ENCODE results near the gene CTR9. TPM values are rescaled to one million over a fixed set of nuclear protein-coding genes. Genes with fewer than 3 reads are reported as not detected.

The CTR9 gene
- total and polyA plus RNA-seq, 2 of the 8 experiments (the other 6 are each of a cell fraction or from before 2014, with no cell fraction given) = 6.1 to 37.7 TPM

- TF ChIP-seq SP2 (IDR thresholded peaks at IDR 0.05; ENCODE audit: low read length) (no peak), ZNF274 (IDR thresholded peaks at IDR 0.05; ENCODE audit: borderline replicate concordance, extremely low read depth, low read length) (no peak), TAF7 (optimal IDR thresholded peaks at IDR 0.05; ENCODE audit: borderline replicate concordance, low read depth, low read length) (no peak), GABPA (IDR thresholded peaks at IDR 0.05; ENCODE audit: borderline replicate concordance, insufficient read depth, low read length) (no peak), PHF8 (conservative IDR thresholded peaks at IDR 0.05; ENCODE audit: low read depth, low read length) (no peak), JUN (IDR thresholded peaks at IDR 0.05; ENCODE audit: low read depth, low read length) (no peak), CTBP2 (IDR thresholded peaks at IDR 0.05; ENCODE audit: borderline replicate concordance, insufficient read depth, insufficient read length, low read length) (no peak), MAX (IDR thresholded peaks at IDR 0.05) (no peak), RBBP5 (IDR thresholded peaks at IDR 0.05; ENCODE audit: borderline replicate concordance, low read depth, low read length) (no peak)
Observed at GRCh38 chr11:10798330-10798928, 47.4 kb downstream of the CTR9 start (continued).

Measured in H1 (cell line).